GM12873 (cell line): Measurements from ENCODE around the gene SMC1B.
A peak's percentile ranks its signal among the peaks of the same experiment; 100 is the strongest.

Source experiments
- TF ChIP-seq, protein P1 (sequence below): IDR thresholded peaks from 2 replicates; pipeline ENCODE4 v1.5.1; 2012; ENCODE audit warnings: low read depth, mild to moderate bottlenecking, moderate library complexity, low read length, control low read depth; ENCODE audit not compliant: insufficient read depth; ENCODE audit errors: missing control alignments

The SMC1B gene

DNA sequence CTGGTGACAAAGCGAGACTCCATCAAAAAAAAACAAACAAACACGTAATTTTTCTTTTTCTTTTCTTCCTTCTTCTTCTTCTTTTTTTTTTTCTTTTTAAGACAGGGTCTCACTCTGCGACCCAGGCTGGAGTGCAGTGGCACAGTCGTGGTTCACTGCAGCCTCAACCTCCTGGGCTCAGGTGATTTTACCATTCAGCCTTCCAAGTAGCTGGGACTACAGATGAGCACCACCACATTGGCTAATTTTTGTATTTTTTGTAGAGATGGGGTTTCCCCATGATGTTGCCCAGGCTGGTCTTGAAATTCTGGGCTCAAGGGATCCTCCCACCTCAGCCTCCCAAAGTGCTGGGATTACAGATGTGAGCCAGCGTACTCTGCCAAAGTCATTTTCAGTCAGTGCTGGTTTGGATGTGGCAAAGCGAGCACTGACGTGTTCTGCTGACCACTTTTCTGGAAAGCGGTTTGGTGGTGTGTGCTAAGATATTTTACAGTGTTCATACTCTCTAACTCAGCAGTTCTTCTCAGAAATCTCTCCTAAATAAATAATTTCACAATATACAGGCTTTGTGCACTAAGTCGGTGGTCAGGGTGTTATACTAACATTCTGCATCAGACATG is 92.9 kb downstream of the SMC1B start:
- TF ChIP-seq, protein P1, sequence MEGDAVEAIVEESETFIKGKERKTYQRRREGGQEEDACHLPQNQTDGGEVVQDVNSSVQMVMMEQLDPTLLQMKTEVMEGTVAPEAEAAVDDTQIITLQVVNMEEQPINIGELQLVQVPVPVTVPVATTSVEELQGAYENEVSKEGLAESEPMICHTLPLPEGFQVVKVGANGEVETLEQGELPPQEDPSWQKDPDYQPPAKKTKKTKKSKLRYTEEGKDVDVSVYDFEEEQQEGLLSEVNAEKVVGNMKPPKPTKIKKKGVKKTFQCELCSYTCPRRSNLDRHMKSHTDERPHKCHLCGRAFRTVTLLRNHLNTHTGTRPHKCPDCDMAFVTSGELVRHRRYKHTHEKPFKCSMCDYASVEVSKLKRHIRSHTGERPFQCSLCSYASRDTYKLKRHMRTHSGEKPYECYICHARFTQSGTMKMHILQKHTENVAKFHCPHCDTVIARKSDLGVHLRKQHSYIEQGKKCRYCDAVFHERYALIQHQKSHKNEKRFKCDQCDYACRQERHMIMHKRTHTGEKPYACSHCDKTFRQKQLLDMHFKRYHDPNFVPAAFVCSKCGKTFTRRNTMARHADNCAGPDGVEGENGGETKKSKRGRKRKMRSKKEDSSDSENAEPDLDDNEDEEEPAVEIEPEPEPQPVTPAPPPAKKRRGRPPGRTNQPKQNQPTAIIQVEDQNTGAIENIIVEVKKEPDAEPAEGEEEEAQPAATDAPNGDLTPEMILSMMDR, result no peak

DNA sequence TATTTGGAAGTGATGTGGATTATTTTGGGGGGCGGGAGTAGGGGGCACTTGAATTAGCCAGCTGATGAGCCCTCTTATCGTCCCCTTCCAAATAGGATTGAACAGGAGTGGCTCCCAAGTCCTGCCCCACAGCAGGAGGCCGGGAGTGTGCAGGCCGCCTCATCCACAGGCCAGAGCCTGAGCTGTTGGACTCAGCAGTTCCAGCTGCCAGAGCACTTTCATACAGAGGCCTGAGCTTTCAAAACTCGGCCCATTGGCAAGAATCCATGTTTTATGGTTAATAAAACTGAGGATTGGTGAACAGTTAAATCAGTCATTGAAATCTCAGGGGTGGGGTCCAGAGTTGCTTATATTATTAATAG is 94.1 kb downstream of the SMC1B start:
- TF ChIP-seq, protein P1, result no peak

DNA sequence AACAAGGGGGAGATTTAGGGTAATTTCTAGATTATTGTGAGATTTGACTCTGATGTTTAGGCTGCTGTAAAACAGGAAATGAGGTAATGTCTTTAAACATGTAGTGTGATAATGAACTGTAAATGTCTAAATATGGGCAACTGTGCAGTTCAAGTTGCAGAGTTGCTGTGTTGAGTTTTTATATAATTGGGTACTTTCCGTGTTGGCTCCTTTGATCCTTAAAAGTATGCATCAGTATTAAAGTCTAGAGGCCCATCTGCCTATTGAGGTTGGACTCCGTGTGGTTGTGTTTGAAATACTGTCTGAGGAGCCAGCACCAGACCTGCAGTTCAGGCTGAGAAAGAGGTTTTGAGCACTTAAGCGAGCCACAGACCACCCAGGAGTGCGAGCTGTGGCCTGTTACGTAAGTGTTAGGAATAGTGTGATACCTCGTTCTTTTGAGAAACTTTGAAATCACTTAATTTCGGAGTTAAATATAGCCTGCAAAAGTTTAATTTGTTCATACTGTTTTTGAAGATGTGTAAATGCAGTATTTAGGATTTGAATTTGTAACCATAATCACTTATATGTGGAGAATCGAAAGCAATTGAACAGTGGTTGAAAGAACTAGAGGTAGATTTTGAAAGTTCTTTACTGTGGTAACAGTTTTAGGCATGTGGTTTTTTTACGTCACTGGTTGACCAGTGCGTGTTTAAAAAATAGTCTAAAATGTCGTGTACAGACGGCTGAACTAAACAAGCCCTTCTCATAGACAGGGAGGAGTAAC is 94.7 kb downstream of the SMC1B start:
- TF ChIP-seq, protein P1, result no peak

DNA sequence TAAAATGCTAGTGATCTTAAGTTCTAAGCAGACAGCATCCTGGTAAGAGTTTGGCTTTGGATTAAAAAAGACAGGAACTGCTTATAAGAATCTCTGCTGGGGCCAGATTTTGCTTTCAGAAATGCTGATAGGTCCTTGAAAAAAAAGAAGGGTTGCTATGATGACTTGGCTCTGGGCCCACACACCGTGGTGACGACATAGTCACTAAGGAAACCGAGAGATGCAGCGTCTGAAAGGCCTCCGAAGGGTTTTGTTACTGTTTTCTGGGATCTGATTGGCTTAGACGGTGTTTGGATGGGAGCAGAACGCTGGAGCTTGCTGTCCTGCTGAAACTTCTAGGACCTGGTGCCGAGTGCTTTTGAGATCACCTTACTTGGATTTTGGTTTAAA is 95.2 kb downstream of the SMC1B start:
- TF ChIP-seq, protein P1, result no peak

DNA sequence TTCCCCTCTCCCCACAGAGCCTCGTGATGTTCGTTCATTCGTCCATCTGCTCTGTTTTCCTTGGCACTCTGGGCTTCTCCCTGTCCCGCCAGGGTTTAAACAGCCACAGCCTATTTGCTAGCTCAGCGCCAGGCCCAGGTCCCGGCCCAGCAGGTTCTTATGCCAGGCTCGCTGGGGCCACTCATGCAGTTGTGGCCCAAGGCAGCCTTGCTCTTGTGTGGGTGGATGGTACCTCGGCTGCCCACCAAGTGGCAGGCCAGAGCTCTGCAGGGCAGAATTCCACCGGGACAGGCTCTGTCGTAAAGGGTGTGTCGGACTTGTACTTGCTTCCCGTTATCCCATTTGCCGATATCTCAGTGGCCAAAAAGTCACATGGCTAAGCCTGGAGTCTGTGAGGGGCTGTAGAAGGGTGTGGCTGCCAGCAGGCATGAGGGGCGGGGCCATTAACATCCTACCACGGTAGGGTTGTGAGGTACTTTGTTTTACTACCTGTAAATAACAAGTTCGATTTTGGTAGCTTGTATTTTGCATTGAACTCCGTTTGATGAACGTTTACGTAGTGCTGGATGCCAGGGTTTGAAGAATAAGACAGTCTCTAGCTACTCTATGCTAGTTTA is 95.7 kb downstream of the SMC1B start:
- TF ChIP-seq, protein P1, result peak; percentile 15

DNA sequence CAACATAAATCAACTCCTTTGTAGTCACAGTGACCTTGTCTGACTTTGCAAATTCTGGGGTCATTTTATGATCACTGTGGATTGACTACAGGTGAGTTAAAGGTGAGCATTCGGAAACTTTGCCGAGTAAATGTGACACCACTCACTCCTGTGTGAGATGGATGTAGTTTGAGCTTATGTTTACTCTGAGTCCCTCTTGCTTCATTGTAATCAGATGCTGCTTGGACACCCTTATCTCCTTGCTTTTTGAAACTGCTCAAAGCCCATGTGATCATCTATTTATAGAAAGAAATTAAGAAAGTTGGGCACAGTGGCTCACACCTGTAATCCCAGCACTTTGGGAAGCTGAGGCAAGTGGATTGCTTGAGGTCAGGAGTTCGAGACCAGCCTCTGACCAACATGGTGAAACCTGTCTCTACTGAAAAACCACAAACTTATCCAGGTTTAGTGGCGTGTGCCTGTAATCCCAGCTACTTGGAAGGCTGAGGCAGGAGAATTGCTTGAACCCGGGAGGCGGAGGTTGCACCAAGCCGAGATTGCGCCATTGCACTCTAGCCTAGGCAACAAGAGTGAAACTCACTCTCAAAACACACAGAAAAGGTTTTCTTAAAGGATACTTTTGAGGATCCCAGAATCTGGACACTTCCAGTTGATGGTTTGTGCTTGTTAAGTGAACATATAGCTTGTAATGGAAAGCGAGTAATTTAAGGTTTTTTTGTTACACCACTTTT is 96.4 kb downstream of the SMC1B start:
- TF ChIP-seq, protein P1, result no peak

DNA sequence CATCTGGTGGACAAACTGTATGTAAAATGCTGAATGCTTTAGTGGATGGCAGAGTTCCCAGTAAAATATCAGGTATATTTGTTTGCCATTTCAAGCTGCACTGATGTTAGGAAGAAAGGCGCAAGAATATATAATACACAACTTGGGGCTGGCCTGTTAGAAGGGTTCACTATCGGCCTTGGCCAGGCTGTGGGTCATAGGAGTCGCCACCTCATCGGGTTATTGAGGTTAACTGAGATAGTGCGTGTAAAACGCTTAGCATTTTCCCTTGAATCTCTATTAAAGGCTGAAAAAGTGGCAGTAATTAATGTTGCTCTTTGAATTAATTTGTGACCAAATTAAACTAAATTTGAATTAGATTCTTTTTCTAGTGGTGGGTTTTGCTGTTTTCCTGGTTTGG is 98.6 kb downstream of the SMC1B start:
- TF ChIP-seq, protein P1, result no peak
